ENCODE results near the gene SOD1.

DNA sequence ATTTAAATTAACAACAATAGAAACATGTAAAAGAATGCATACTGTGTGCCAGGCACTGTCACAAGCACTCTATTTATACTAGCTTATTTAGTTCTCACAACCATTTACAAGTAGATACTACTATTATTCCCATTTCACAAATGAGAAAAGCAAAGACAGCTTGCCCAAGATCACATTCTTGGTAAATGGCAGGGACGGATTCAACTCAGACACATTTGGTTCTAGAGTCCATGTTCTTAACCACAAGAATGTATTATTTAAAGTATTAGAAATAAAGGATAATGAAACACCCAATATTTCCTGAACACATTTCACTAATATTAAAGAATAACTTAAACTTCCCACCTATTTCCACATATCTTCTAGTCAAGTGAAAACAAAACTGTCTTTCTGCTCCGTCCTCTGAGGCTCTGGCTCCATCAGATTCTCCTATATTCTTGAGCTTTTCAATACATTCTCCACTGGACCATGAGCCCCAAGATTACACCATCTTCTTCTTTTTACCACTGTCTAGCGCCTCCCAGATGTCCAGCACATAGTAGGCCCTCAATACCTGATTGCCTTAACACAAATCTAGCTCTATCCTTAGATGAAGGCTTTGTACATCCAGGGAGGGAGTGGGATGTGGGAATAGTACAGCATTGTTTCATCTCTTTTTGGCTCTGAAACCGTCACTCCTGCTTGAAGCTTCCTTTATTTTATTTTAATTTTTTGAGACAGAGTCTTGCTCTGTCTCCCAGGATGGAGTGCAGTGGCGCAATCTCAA lies 29.3 kb downstream of the SOD1 start:
- TF ChIP-seq CTCF (IDR thresholded peaks at IDR 0.05; ENCODE audit: control extremely low read depth in 1 of 3, insufficient read depth in 1 of 3, low read depth in 1 of 3, low read length in 3 of 3) (no peak), ZNF274 (IDR thresholded peaks at IDR 0.05; ENCODE audit: borderline replicate concordance, extremely low read depth, low read length) (no peak), TAF1 (IDR thresholded peaks at IDR 0.05; ENCODE audit: low read depth, low read length) (no peak), POLR2A (IDR thresholded peaks at IDR 0.05; ENCODE audit: control extremely low read depth in 1 of 2, low read depth in 2 of 2, low read length in 2 of 2) (no peak), POLR2AphosphoS5 (IDR thresholded peaks at IDR 0.05; ENCODE audit: low read depth, low read length) (no peak), TEAD4 (IDR thresholded peaks at IDR 0.05; ENCODE audit: low read depth, low read length) (no peak)
